Lower leg skin (tissue), 3 donors: Measurements from ENCODE around the gene EMILIN3.

Experiments used
- CTCF ChIP-seq, 3 donors: fragments of 450-650 bp; IDR thresholded peaks; one replicate each; pipeline ENCODE4 v1.5.1; 2016; ENCODE audit warnings: antibody characterized with exemption in 3 of 3, mild to moderate bottlenecking in 3 of 3, moderate library complexity in 2 of 3
- POLR2A ChIP-seq, 2 donors: fragments of 450-650 bp; IDR thresholded peaks; one replicate each; pipeline ENCODE4 v1.6.1; 2016 to 2017; ENCODE audit warnings: antibody characterized with exemption in 2 of 2, mild to moderate bottlenecking in 1 of 2, moderate library complexity in 1 of 2

GRCh38 chr20:41342474-41343464 is 23.8 kb downstream of the EMILIN3 start:
- TF ChIP-seq CTCF (IDR thresholded peaks at IDR 0.05), result no peak
- no peak for TF ChIP-seq POLR2A (IDR thresholded peaks at IDR 0.05)
